Neural progenitor cell (in vitro differentiated cells): Measurements from ENCODE around the gene TXNRD1.
"Not testable (repeated sequence)": the region's sequence is repeated elsewhere in the genome, so short reads cannot be mapped to it uniquely, and the experiment has no call there.

Experiments
- EZH2 ChIP-seq: fragments of 200-600 bp; sonication (generic); IDR thresholded peaks from 2 replicates; pipeline ENCODE4 v1.6.1; 2017; ENCODE audit warnings: antibody characterized with exemption, mild to moderate bottlenecking, moderate library complexity
- TF ChIP-seq, protein P1 (sequence below): fragments of 200-600 bp; sonication (generic); IDR thresholded peaks from 2 replicates; pipeline ENCODE4 v1.5.1; 2017; ENCODE audit warnings: antibody characterized with exemption, mild to moderate bottlenecking

DNA sequence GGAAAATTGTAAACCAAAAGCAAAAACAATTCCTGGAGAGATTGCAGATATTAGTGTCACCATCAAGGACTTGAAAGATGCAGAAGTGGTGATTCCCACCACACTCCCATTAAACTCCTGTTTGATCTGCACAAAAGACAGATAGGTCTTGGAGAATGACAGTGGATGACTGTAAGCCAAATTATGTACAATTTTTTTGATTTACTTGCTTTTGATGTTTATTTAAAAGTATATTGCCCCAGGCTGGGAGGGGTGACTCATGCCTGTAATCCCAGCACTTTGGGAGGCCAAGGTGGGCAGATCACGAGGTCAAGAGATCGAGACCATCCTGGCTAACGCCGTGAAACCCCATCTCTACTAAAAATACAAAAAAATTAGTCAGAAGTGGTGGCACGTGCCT lies 41.8 kb upstream of the TXNRD1 start:
- TF ChIP-seq, protein P1, sequence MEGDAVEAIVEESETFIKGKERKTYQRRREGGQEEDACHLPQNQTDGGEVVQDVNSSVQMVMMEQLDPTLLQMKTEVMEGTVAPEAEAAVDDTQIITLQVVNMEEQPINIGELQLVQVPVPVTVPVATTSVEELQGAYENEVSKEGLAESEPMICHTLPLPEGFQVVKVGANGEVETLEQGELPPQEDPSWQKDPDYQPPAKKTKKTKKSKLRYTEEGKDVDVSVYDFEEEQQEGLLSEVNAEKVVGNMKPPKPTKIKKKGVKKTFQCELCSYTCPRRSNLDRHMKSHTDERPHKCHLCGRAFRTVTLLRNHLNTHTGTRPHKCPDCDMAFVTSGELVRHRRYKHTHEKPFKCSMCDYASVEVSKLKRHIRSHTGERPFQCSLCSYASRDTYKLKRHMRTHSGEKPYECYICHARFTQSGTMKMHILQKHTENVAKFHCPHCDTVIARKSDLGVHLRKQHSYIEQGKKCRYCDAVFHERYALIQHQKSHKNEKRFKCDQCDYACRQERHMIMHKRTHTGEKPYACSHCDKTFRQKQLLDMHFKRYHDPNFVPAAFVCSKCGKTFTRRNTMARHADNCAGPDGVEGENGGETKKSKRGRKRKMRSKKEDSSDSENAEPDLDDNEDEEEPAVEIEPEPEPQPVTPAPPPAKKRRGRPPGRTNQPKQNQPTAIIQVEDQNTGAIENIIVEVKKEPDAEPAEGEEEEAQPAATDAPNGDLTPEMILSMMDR, result not testable (repeated sequence)
- not testable (repeated sequence) for TF ChIP-seq EZH2
